Retina (tissue), 1 donor: ENCODE measurements around the gene LCMT1.
"Not testable (repeated sequence)": the region's sequence is repeated elsewhere in the genome, so short reads cannot be mapped to it uniquely, and the experiment has no call there.

Source experiments
- DNase-seq: peaks from one replicate; pipeline ENCODE4 v3.0.0-alpha.2; 2016

The LCMT1 gene

DNA sequence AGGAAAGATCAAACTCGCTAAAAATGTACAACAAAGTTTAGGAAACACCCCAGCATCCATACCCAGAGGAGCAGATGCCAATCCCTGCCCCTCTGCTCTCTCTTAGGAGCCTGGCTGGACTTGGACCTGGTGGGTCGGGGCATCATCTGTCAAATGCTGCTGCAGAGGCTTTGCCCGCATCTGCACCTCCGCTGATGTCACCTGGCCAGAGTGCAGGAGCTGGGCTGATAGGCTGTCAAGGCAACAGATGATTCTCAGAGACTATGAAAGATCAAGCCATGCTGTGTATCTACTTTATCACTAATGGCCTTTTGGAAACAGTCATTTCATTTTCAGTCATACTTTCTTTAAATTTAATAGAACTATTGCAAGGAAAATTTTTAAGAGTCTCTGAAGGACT is 15.9 kb upstream of the LCMT1 start:
- no peak for DNase-seq

DNA sequence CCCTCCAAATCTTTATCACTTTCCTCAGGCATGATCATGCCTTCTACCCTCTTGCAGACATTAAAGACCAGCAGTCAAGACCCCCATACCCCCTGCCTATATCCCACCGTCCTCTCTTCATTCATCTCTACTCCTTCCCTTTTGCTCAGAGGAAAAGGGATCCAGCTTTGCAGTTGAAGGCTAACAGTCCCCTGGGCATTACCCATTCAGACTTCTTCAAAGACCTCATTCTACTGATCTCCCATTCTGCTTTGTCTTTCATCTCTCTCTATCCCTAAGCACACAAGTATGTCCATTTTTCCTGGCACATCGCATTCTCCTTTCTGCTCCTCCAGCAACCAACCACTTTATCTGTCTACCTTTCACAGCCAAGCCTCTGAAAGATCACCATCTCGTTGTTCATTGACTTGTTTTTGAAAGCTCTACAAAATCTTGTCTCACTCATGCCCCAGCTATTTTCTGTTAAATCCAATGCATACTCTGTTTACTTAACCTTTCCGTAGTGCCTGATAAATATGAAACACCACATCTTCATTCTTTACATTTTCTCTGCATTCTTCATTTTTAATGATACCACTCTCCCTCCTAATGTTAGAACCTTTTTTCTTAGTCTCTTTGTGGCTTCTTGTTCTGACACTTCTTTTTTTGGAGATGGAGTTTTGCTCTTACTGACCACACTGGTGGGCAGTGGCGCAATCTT is 14.1 kb upstream of the LCMT1 start:
- DNase-seq: no peak

DNA sequence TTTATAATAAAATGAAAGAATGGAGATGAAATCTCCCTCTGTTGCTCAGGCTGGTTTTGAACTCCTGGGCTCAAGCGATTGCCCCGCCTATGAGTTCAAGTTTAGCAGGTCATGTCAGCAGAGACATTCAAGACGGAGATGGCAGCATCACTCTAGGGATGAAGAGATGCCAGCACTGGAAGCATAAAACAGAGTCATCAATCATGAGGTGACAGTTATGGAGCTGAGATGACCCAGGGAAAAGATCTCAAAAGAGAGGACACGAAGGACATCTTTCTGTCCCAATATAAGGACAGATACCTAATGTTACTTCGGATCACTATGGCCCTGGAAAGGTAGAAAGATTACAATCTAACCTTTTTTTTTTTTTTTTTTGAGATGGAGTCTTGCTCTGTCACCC is 11.0 kb upstream of the LCMT1 start:
- no peak for DNase-seq

DNA sequence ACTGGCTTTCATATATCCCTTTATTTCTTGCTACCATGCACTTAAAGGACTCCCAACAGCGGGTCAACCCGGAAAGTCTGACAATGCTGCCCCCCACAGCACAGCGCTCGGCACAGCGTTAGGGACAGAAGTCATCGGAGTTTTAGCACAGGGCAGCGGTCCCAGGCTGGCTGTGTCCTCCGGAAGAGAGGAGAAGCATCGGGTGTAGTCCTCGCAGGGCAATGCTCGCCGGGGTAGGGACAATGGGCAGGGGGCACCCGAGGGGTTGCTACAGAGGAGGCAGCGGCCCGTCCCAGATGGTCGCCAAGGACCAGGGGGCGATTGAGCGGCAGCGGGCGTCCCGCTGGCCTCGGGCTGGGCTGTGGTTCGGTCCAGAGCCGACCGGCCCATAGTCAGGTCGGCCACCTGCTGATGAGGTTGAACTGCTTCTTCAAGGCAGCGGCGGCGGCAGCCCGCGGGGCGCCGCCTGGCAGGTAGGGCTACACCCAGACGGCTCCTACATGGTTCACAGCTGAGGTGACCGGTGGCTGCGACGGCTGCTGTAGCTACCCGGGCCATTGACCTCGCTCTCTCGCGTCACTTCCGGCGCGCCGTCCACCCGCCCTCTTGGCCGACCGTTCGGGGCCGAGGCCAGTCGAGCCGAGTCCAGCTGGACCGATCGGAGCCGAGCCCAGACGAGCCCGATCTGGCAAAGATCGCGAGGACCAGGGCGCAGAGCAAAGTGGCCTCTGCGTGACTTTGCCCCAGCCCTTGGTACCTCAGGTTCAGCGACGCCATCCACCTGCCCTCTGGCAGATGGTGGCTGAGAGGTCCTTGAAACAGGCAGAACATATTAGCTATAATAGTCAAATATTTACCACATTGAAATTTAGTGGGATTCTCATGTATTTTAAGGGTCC is 4.7 kb upstream of the LCMT1 start:
- peak; percentile 97 for DNase-seq

DNA sequence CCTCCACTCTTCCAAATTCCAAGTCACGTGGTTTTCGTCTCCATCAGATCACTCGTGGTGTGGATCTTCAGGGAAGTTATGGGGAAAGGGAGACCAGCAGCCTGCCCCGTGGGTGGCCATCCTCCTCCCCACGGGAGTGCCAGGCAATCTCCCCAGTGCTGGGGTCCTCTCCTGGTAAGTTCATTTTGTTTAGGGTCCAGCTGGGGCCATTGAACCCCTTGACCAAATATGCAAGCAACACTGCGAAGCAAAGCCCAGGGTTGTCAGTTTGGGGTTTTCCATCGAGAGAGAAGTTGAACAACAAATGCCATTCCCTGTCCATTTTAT is 4.1 kb upstream of the LCMT1 start:
- no peak for DNase-seq

GRCh38 chr16:25108054-25108453 is 3.5 kb upstream of the LCMT1 start:
- DNase-seq: no peak

DNA sequence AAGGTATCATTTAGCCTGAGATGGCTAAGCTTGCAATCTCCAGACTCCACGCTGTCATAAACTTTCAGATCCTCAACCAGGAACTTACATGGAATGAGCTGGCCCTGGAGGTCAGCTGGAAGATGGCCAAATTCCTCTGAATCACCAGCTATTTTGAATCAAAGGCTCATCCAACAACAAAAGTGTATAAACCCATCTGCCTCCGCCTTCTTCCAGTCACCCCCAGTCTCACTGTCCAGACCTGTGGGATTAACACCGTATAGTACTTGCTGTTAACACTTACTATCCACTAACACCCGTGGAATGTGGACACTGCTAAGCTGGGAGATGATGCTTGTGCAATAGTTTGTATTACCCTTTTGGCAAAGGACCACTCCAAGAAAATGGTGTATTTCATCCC is 1.9 kb upstream of the LCMT1 start:
- DNase-seq: no peak

DNA sequence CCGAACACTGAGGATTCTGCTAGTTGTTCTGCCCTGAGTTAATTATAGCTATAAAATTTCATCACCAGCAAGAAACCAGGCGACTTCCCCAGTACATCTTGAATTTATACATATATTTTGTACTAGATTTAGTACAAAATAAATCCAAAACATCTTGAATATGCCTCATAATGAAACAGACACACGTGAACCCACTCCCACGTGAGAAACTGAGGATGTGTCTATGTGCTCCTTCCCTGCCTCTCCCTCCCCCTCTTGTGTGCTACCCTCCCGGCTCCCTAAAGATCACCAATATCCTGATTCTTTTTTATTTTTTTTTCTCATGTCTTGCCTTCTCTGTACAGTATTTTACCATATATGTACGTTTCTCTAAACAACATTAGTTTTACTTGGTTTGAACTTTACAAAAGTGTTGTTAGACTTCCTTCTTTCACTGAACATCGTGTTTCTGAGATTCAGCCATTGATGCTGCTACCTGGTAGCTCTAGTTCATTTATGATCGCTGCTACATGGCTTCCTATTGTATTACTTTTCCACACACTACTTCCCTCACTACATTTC is 1.1 kb upstream of the LCMT1 start:
- no peak for DNase-seq

- no peak for DNase-seq
These were observed 2.6 kb downstream of the LCMT1 start for GRCh38 chr16:25114121-25114520.

DNA sequence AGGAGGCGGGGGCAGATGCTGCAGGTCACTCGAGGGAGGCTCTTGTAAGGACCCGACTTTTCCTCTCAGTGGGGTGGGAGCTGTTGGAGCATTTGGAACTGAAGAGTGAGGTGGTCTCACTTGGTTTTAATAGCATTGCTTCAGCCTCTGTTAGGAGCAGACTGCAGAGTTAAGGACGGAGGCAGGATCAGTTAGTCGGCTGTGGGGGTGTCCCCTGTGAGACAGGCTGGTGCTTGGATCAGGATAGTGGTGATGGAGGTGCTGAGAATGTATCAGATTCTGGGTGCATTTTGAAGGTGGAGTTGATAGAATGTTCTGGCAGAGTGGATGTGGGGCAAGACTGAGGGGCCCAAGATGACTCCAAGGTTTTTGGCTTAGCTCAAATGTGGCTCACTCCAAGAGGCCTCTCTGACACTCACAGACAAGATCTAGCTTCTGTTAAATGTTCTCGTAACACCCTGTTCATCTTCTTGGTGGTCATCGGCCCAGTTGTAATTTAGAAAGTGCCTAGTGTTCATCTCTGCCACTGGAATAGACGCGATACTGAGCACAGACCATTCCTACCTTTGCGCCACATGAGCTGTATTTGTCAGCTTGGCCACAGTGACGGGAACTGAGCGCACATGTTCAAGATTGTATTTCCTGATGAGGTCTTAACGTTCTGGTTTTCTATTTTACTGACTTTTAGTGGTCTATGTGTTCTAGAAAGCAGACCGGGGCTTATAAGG is 7.5 kb downstream of the LCMT1 start:
- no peak for DNase-seq

DNA sequence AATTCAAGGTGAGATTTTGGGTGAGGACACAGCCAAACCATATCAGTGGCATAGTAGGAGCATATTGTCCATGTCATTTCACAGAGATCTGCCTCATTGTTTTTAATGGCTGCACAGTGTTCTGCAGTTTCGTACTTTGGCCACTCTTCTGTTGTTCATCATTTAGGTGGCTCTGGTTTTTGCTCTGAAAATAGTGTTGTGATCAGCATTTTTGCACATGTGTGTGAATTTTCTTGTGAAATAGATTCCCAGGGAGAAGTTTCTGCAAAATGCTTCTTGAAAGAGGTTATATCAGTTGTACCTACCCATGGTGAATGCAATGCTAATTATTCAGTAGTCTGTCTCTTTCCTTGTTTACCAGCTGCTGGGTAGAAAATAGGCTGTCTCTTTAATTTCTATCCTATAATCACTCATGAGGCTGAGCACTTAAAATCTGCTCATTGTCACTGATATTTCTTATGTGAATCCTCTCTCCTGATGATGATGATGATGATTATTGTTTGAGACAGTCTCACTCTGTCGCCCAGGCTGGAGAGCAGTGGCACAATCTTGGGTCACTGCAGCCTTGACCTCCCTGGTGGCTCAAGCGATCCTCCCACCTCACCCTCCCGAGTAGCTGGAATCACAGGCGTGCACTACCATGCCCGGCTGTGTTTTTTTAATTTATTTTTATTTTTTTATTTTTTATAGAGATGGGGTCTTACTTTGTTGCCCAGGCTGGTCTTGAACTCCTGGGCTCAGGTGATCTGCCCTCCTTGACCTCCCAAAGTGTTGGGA is 10.5 kb downstream of the LCMT1 start:
- no peak for DNase-seq

DNA sequence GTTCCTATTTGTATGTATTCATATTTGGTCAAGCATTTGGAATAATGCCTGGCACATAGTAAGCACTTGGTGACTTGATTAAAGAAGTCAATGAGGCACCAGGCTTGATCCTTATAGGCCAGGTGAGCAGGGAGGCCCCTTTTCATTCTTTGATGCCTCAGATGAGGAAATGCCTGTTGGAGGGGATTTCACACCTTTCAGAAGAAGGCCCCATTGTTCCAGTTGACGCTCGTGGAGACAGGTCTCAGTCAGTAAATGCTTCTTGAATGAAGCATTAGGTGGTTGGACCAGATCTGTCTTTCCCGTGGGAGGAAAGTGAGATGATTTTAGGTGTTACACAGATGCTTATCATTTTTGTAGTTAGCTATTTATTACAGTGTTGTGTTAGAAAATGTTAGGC is 13.0 kb downstream of the LCMT1 start:
- no peak for DNase-seq

GRCh38 chr16:25126086-25126666 is 14.6 kb downstream of the LCMT1 start:
- DNase-seq: not testable (repeated sequence)

DNA sequence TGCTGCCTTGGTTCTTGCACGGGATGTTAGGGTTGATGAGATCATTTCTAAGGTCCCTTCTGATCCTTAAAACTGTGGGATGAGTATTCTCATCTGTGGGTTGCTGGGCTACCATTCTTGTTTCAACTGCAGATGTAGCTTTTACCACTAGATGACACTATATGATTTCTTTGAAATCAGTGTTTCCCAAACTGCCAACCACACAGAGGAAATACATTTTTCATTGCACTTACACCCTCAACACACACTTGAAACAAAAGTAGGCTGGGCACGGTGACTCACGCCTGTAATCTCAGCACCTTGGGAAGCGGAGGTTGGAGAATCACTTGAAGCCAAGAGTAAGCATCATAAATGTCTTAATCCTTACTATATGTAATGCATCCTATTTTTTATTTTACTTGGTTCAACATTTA is 15.3 kb downstream of the LCMT1 start:
- no peak for DNase-seq

DNA sequence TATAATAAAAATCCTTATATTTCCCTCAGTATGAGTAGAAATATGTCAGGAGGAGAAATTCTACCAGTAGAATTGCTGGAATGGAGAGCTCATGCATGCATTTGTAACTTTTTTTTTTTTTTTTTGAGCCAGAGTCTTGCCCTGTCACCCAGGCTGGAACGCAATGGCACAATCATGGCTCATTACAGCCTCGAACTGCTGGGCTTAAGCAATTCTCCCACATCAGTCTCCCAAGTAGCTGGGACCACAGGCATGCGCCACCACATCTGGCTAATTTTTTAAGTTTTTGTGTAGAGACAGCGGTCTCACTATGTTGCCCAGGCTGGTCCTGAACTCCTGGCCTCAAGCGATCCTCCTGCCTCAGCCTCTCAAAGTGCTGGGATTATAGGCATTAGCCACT is 21.2 kb downstream of the LCMT1 start:
- not testable (repeated sequence) for DNase-seq

- DNase-seq: no peak
These were observed 22.7 kb downstream of the LCMT1 start for GRCh38 chr16:25134166-25134700.

- DNase-seq: no peak
These were observed 23.8 kb downstream of the LCMT1 start for GRCh38 chr16:25135254-25135878.

- DNase-seq: no peak
These were observed 26.6 kb downstream of the LCMT1 start for GRCh38 chr16:25138130-25138529.

GRCh38 chr16:25140459-25140858 is 28.9 kb downstream of the LCMT1 start:
- DNase-seq: no peak

DNA sequence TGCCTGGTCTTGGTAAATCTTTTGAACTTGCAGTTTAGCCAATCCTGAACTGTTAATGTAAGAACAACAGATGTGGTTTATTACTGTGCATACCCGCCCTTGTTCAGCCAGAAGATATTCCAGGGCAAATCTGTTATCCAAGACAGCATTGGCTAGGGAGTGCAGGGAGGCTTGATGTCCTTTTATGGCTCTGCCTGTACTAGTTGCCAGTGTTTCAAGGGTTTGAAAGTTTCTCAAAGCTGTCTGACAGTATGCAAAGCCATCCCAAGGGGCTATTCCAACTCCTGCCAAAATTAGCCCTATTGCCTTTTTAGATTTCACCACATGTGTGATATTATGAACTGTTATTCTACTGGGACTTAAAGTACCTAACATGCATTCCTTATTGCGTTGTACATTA is 30.1 kb downstream of the LCMT1 start:
- DNase-seq: no peak

GRCh38 chr16:25143928-25144327 is 32.4 kb downstream of the LCMT1 start:
- DNase-seq: no peak
